H9 (cell line): ENCODE measurements around the gene RCC1. TPM values are rescaled to one million over a fixed set of nuclear protein-coding genes. Genes with fewer than 3 reads are reported as not detected.
"Not testable (repeated sequence)": the region's sequence is repeated elsewhere in the genome, so short reads cannot be mapped to it uniquely, and the experiment has no call there.

Source experiments
- DNase-seq: peaks from one replicate; pipeline ENCODE4 v3.0.0-alpha.2; 2017
- H2AFZ ChIP-seq: one replicate; pipeline ENCODE4 v1.6.1; 2013; ENCODE audit warnings: mild to moderate bottlenecking, low read length, control low read depth, moderate library complexity
- H2AK5ac ChIP-seq: 2 replicates; pipeline ENCODE4 v1.6.1; 2013; ENCODE audit warnings: low read length, control low read depth, mixed read lengths; ENCODE audit not compliant: insufficient read length
- H2BK120ac ChIP-seq: one replicate; pipeline ENCODE4 v1.6.1; 2013; ENCODE audit warnings: low read depth, mild to moderate bottlenecking, low read length, control low read depth, inconsistent platforms; ENCODE audit not compliant: poor library complexity, severe bottlenecking
- H2BK12ac ChIP-seq: 2 replicates; pipeline ENCODE4 v1.6.1; 2013; ENCODE audit warnings: low read length, control low read depth, mixed read lengths, low read depth; ENCODE audit not compliant: insufficient read length
- H2BK15ac ChIP-seq: 2 replicates; pipeline ENCODE4 v1.6.1; 2013; ENCODE audit warnings: low read depth, low read length, control low read depth
- H2BK20ac ChIP-seq: one replicate; pipeline ENCODE4 v1.6.1; 2013; ENCODE audit warnings: low read depth, mild to moderate bottlenecking, low read length, control low read depth, inconsistent platforms; ENCODE audit not compliant: poor library complexity, severe bottlenecking
- H2BK5ac ChIP-seq: 2 replicates; pipeline ENCODE4 v1.6.1; 2013; ENCODE audit warnings: low read length, control low read depth, mixed read lengths; ENCODE audit not compliant: insufficient read length
- H3K14ac ChIP-seq: 2 replicates; pipeline ENCODE4 v1.6.1; 2013; ENCODE audit warnings: low read length, control low read depth; ENCODE audit not compliant: insufficient read depth
- H3K18ac ChIP-seq: 2 replicates; pipeline ENCODE4 v1.6.1; 2013; ENCODE audit warnings: low read depth, mild to moderate bottlenecking, mixed read lengths, low read length, control low read depth; ENCODE audit not compliant: insufficient read length
- H3K23ac ChIP-seq: 2 replicates; pipeline ENCODE4 v1.6.1; 2013; ENCODE audit warnings: low read length, control low read depth, mixed read lengths, low read depth; ENCODE audit not compliant: insufficient read length
- H3K23me2 ChIP-seq: 2 replicates; pipeline ENCODE4 v1.6.1; 2013; ENCODE audit warnings: low read depth, mild to moderate bottlenecking, mixed read lengths, low read length, control low read depth; ENCODE audit not compliant: insufficient read length, poor library complexity, severe bottlenecking
- H3K27ac ChIP-seq: 2 replicates; pipeline ENCODE4 v1.5.1; 2013; ENCODE audit warnings: low read length, control low read depth, mixed read lengths, low read depth; ENCODE audit not compliant: insufficient read length
- H3K27me3 ChIP-seq: 2 replicates; pipeline ENCODE4 v1.6.1; 2013; ENCODE audit warnings: low read length, control low read depth, inconsistent platforms; ENCODE audit not compliant: insufficient read depth
- H3K4ac ChIP-seq: 2 replicates; pipeline ENCODE4 v1.6.1; 2013; ENCODE audit warnings: low read depth, mild to moderate bottlenecking, control low read depth, inconsistent platforms, low read length, moderate library complexity
- H3K4me1 ChIP-seq: 2 replicates; pipeline ENCODE4 v1.6.1; 2013; ENCODE audit warnings: low read length, control low read depth, inconsistent platforms; ENCODE audit not compliant: insufficient read depth
- H3K4me2 ChIP-seq: 2 replicates; pipeline ENCODE4 v1.6.1; 2013; ENCODE audit warnings: low read length, control low read depth, mixed read lengths; ENCODE audit not compliant: insufficient read length, insufficient read depth
- H3K56ac ChIP-seq: 2 replicates; pipeline ENCODE4 v1.6.1; 2013; ENCODE audit warnings: low read depth, mild to moderate bottlenecking, mixed read lengths, low read length, control low read depth; ENCODE audit not compliant: insufficient read length
- H3K79me1 ChIP-seq: 2 replicates; pipeline ENCODE4 v1.6.1; 2013; ENCODE audit warnings: low read depth, mild to moderate bottlenecking, moderate library complexity, low read length, control low read depth, inconsistent platforms; ENCODE audit not compliant: insufficient read depth, poor library complexity, severe bottlenecking
- H3K79me2 ChIP-seq: 2 replicates; pipeline ENCODE4 v1.6.1; 2013; ENCODE audit warnings: low read length, control low read depth, inconsistent platforms; ENCODE audit not compliant: insufficient read depth
- H3K9ac ChIP-seq: 2 replicates; pipeline ENCODE4 v1.6.1; 2013; ENCODE audit warnings: low read length, control low read depth, mixed read lengths; ENCODE audit not compliant: insufficient read length; ENCODE audit errors: extremely low read depth
- H3K9me3 ChIP-seq: one replicate; pipeline ENCODE4 v1.6.1; 2013; ENCODE audit warnings: low read depth, low read length, inconsistent platforms; ENCODE audit not compliant: control insufficient read depth
- H3T11ph ChIP-seq: one replicate; pipeline ENCODE4 v1.6.1; 2013; ENCODE audit warnings: mild to moderate bottlenecking, low read length, control low read depth, inconsistent platforms
- H4K20me1 ChIP-seq: one replicate; pipeline ENCODE4 v1.6.1; 2013; ENCODE audit not compliant: control insufficient read depth, insufficient read length, insufficient read depth
- H4K5ac ChIP-seq: 2 replicates; pipeline ENCODE4 v1.6.1; 2013; ENCODE audit warnings: low read depth, mild to moderate bottlenecking, mixed read lengths, low read length, control low read depth; ENCODE audit not compliant: insufficient read length
- H4K8ac ChIP-seq: replicated peaks from 2 replicates; pipeline ENCODE4 v1.6.1; 2013; ENCODE audit warnings: low read length, control low read depth, mixed read lengths, low read depth; ENCODE audit not compliant: insufficient read length
- H4K91ac ChIP-seq: 2 replicates; pipeline ENCODE4 v1.6.1; 2013; ENCODE audit warnings: low read depth, mild to moderate bottlenecking, moderate library complexity, mixed read lengths, low read length, control low read depth; ENCODE audit not compliant: insufficient read length
- H3K27ac Mint-ChIP-seq, 3 experiments: 2 replicates in 2 of 3; 3 replicates in 1 of 3; pipeline ENCODE4 v1.8.0; 2020 to 2021; ENCODE audit warnings: mixed read lengths in 3 of 3, mild to moderate bottlenecking in 1 of 3, moderate library complexity in 1 of 3
- H3K27me3 Mint-ChIP-seq: 2 replicates; pipeline ENCODE4 v1.8.0; 2021; ENCODE audit warnings: low read depth, mild to moderate bottlenecking, moderate library complexity, mixed read lengths
- H3K36me3 Mint-ChIP-seq, 3 experiments: 2 replicates in 2 of 3; 3 replicates in 1 of 3; pipeline ENCODE4 v1.8.0; 2020 to 2021; ENCODE audit warnings: low read depth in 3 of 3, mixed read lengths in 3 of 3; ENCODE audit not compliant: insufficient read depth in 1 of 3
- H3K4me1 Mint-ChIP-seq, 2 experiments: 2 replicates each; pipeline ENCODE4 v1.8.0; 2020; ENCODE audit warnings: mixed read lengths in 2 of 2
- H3K4me3 Mint-ChIP-seq, 2 experiments: 2 replicates in 1 of 2; 3 replicates in 1 of 2; pipeline ENCODE4 v1.8.0; 2020 to 2021; ENCODE audit warnings: mild to moderate bottlenecking in 2 of 2, mixed read lengths in 2 of 2, moderate library complexity in 1 of 2
- H3K9me3 Mint-ChIP-seq, 2 experiments: 2 replicates in 1 of 2; 3 replicates in 1 of 2; pipeline ENCODE4 v1.8.0; 2020; ENCODE audit warnings: mild to moderate bottlenecking in 2 of 2, mixed read lengths in 2 of 2, moderate library complexity in 1 of 2
- WGBS: extraction: QIAGEN DNeasy Blood & Tissue Kit; methylation state at CpG from one replicate; pipeline ENCODE4 v1.1.7; 2013; ENCODE audit warnings: missing lambda C conversion rate, low lambda C conversion rate, mixed read lengths; ENCODE audit not compliant: insufficient read length; ENCODE audit errors: extremely low coverage; 5-methylcytosine and 5-hydroxymethylcytosine counted together
- total RNA-seq: library from RNA; stranded (reverse); gene quantifications from 2 replicates; pipeline ENCODE4 v1.2.1, GENCODE V29; 2021
- TF ChIP-seq, protein P1 (sequence below): fragments of 200-600 bp; sonication (generic); conservative IDR thresholded peaks from 3 replicates; pipeline ENCODE4 v1.8.0; 2021; ENCODE audit warnings: antibody characterized with exemption, mild to moderate bottlenecking

RCC1 gene
- total RNA-seq, 1 experiment from 2014 or later, result 93.6 TPM

DNA sequence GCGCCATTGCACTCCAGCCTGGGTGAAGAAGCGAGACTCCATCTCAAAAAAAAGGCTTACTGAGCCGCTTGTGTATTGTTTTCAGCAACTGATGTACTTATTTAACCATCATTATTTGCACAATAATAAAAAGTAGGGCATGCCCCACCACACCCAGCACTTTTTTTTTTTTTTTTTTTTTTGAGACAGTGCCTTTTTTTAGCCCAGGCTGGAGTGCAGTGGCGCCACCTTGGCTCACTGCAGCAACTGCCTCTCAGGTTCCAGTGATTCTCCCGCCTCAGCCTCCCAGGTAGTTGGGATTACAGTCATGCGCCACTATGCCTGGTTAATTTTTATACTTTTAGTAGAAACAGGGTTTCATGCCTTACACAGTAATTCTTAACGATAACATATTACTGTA lies 34.8 kb downstream of the RCC1 start:
- no peak overlapping the region for H3K4ac ChIP-seq
- DNase-seq, result no peak
- no peaks in the 10 kb centered on the region; a peak in 1 of 4 replicates for H3K4me1 Mint-ChIP-seq
- H3K23me2 ChIP-seq, result no peaks in the 10 kb centered on the region
- H3K79me2 ChIP-seq, result no peaks in the 10 kb centered on the region
- H3K9me3 Mint-ChIP-seq, result no peaks in the 10 kb centered on the region
- no peak overlapping the region for H2BK12ac ChIP-seq
- H3K27ac ChIP-seq, result no peak overlapping the region
- no peaks in the 10 kb centered on the region for H3K9me3 ChIP-seq
- H2BK15ac ChIP-seq, result no peak overlapping the region
- TF ChIP-seq, protein P1, sequence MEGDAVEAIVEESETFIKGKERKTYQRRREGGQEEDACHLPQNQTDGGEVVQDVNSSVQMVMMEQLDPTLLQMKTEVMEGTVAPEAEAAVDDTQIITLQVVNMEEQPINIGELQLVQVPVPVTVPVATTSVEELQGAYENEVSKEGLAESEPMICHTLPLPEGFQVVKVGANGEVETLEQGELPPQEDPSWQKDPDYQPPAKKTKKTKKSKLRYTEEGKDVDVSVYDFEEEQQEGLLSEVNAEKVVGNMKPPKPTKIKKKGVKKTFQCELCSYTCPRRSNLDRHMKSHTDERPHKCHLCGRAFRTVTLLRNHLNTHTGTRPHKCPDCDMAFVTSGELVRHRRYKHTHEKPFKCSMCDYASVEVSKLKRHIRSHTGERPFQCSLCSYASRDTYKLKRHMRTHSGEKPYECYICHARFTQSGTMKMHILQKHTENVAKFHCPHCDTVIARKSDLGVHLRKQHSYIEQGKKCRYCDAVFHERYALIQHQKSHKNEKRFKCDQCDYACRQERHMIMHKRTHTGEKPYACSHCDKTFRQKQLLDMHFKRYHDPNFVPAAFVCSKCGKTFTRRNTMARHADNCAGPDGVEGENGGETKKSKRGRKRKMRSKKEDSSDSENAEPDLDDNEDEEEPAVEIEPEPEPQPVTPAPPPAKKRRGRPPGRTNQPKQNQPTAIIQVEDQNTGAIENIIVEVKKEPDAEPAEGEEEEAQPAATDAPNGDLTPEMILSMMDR, result peak; percentile 52; the same call in 2 of the 3 replicates
- H3K18ac ChIP-seq, result no peak overlapping the region
- no peak overlapping the region for H4K5ac ChIP-seq
- no peak overlapping the region for H3K4me2 ChIP-seq
- no peaks in the 10 kb centered on the region for H3K27me3 ChIP-seq
- no peak overlapping the region for H3K23ac ChIP-seq
- no peak overlapping the region for H2AFZ ChIP-seq
- H4K20me1 ChIP-seq, result no peaks in the 10 kb centered on the region
- no peak overlapping the region for H3K9ac ChIP-seq
- H3K27ac Mint-ChIP-seq, result no peak overlapping the region
- WGBS, result no CpG with 5 or more reads among the region's 7 CpGs
- H4K8ac ChIP-seq, result no peak overlapping the region
- H2BK5ac ChIP-seq, result no peak overlapping the region
- H3K27me3 Mint-ChIP-seq, result no peaks in the 10 kb centered on the region
- H2AK5ac ChIP-seq, result no peak overlapping the region
- H2BK20ac ChIP-seq, result no peak overlapping the region
- no peaks in the 10 kb centered on the region for H3K4me1 ChIP-seq
- H3K56ac ChIP-seq, result no peak overlapping the region
- H3K4me3 Mint-ChIP-seq, result no peak overlapping the region
- no peak overlapping the region for H2BK120ac ChIP-seq
- peaks cover 21 to 32% (median 29%) of the 10 kb centered on the region in 3 experiments for H3K36me3 Mint-ChIP-seq
- H3K79me1 ChIP-seq, result no peaks in the 10 kb centered on the region
- no peak overlapping the region for H3T11ph ChIP-seq
- H4K91ac ChIP-seq, result no peak overlapping the region
- no peak overlapping the region for H3K14ac ChIP-seq

DNA sequence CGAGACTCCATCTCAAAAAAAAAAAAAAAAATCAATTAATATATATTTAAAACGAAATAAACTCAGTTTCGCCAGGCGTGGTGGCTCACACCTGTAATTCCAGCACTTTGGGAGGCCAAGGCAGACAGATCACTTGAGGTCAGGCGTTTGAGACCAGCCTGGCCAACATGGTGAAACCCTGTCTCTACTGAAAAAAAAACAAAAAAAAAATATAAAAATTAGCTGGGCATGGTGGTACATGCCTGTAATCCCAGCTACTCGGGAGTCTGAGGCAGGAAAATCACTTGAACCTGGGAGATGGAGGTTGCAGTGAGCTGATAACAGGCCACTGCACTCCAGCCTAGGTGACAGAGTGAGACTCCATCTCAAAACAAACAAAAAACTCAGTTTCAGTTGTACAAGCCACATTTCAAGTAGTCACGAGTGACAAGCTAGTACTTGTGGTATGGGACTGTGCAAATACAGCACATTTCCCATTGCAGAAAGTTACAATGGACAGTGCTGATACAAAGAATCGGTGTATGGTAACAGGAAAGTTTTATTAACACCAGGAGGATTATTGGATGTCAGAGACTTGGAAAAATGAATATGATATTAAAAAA lies 35.7 kb downstream of the RCC1 start:
- Mint-ChIP-seq H3K27ac (peak overlapping the region in 1 of 3 experiments; percentile 74; a peak in 1 of 7 replicates), H3K36me3 (peaks cover 14 to 24% (median 20%) of the 10 kb centered on the region in 3 experiments)
- H3K23me2 ChIP-seq, H2BK12ac ChIP-seq, H2AFZ ChIP-seq, H3K9ac ChIP-seq, H3K9me3 Mint-ChIP-seq, H3K4me2 ChIP-seq, H3T11ph ChIP-seq, H3K79me1 ChIP-seq, H2AK5ac ChIP-seq, H2BK5ac ChIP-seq, H3K9me3 ChIP-seq, H2BK20ac ChIP-seq, H3K4me1 ChIP-seq, H3K4me3 Mint-ChIP-seq, H2BK120ac ChIP-seq, H4K5ac ChIP-seq, H3K56ac ChIP-seq, H3K79me2 ChIP-seq, DNase-seq, H3K23ac ChIP-seq, H3K14ac ChIP-seq, H3K4ac ChIP-seq, H3K18ac ChIP-seq, H3K27me3 ChIP-seq, H2BK15ac ChIP-seq, H3K27me3 Mint-ChIP-seq, H3K4me1 Mint-ChIP-seq, H4K20me1 ChIP-seq, H3K27ac ChIP-seq, H4K91ac ChIP-seq, H4K8ac ChIP-seq: not testable (repeated sequence)
- WGBS, result no CpG with 5 or more reads among the region's 8 CpGs
